GM12878 (cell line): ENCODE data around the gene CSRNP2.

Source experiments
- CHD1 ChIP-seq: IDR thresholded peaks from 2 replicates; pipeline ENCODE4 v1.6.1; 2012; ENCODE audit warnings: low read depth, low read length, improper control_type of control experiment
- POLR2A ChIP-seq: IDR thresholded peaks from 2 replicates; pipeline ENCODE4 v1.6.1; 2011; ENCODE audit warnings: low read depth, mild to moderate bottlenecking, low read length
- YY1 ChIP-seq: IDR thresholded peaks from 2 replicates; pipeline ENCODE4 v1.6.1; 2011; ENCODE audit warnings: low read depth, mild to moderate bottlenecking, low read length
- ZBED1 ChIP-seq: IDR thresholded peaks from 2 replicates; pipeline ENCODE4 v1.6.1; 2016; ENCODE audit warnings: borderline replicate concordance
- ZBTB40 ChIP-seq: fragments of 450-650 bp; IDR thresholded peaks from 2 replicates; pipeline ENCODE4 v1.6.1; 2016; ENCODE audit warnings: mild to moderate bottlenecking, moderate library complexity, borderline replicate concordance
- TF ChIP-seq, protein P1 (sequence below), 3 experiments: IDR thresholded peaks in 2 of 3; conservative IDR thresholded peaks in 1 of 3; 2 replicates each; pipeline ENCODE4 v1.5.1; 2011; ENCODE audit warnings: low read depth in 3 of 3, low read length in 3 of 3, mild to moderate bottlenecking in 3 of 3, control low read depth in 2 of 3, moderate library complexity in 2 of 3, inconsistent platforms in 1 of 3, mixed read lengths in 1 of 3; ENCODE audit not compliant: control insufficient read depth in 2 of 3, insufficient read depth in 1 of 3; ENCODE audit errors: extremely low read depth in 1 of 3
- TF ChIP-seq, protein P2 (sequence below): fragments of 450-650 bp; IDR thresholded peaks from 2 replicates; pipeline ENCODE4 v1.6.1; 2017; ENCODE audit warnings: mild to moderate bottlenecking
- TF ChIP-seq, protein P3 (sequence below): fragments of 450-650 bp; IDR thresholded peaks from 2 replicates; pipeline ENCODE4 v1.6.1; 2017; ENCODE audit warnings: mild to moderate bottlenecking, low read depth, inconsistent platforms; ENCODE audit not compliant: poor library complexity, severe bottlenecking

DNA sequence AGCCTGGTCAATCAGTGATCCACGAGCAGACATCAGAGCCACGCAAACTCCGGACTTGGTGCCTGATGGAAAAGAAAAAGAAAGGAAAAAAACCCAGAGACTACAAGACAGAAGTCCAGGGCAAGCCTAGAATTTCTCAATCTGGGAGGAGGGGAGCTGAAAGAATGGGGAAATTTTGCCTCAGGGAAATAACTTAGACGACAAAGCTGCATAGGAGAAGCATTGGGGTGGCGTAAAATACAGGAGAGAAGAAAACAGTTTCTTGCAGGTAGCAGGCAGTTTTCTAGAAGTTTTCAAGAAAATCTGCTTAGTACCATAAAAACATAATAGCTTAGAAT, 54.6 kb downstream of the CSRNP2 start:
- no peak for TF ChIP-seq CHD1
- no peak for TF ChIP-seq ZBED1
- TF ChIP-seq POLR2A, result no peak
- TF ChIP-seq, protein P1, sequence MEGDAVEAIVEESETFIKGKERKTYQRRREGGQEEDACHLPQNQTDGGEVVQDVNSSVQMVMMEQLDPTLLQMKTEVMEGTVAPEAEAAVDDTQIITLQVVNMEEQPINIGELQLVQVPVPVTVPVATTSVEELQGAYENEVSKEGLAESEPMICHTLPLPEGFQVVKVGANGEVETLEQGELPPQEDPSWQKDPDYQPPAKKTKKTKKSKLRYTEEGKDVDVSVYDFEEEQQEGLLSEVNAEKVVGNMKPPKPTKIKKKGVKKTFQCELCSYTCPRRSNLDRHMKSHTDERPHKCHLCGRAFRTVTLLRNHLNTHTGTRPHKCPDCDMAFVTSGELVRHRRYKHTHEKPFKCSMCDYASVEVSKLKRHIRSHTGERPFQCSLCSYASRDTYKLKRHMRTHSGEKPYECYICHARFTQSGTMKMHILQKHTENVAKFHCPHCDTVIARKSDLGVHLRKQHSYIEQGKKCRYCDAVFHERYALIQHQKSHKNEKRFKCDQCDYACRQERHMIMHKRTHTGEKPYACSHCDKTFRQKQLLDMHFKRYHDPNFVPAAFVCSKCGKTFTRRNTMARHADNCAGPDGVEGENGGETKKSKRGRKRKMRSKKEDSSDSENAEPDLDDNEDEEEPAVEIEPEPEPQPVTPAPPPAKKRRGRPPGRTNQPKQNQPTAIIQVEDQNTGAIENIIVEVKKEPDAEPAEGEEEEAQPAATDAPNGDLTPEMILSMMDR (IDR thresholded peaks at IDR 0.05 in 2 of 3, conservative IDR thresholded peaks at IDR 0.05 in 1 of 3; ENCODE audit: control insufficient read depth in 2 of 3, extremely low read depth in 1 of 3, insufficient read depth in 1 of 3, low read depth in 3 of 3, low read length in 3 of 3), result no peak
- TF ChIP-seq, protein P2, sequence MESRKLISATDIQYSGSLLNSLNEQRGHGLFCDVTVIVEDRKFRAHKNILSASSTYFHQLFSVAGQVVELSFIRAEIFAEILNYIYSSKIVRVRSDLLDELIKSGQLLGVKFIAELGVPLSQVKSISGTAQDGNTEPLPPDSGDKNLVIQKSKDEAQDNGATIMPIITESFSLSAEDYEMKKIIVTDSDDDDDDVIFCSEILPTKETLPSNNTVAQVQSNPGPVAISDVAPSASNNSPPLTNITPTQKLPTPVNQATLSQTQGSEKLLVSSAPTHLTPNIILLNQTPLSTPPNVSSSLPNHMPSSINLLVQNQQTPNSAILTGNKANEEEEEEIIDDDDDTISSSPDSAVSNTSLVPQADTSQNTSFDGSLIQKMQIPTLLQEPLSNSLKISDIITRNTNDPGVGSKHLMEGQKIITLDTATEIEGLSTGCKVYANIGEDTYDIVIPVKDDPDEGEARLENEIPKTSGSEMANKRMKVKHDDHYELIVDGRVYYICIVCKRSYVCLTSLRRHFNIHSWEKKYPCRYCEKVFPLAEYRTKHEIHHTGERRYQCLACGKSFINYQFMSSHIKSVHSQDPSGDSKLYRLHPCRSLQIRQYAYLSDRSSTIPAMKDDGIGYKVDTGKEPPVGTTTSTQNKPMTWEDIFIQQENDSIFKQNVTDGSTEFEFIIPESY, result no peak
- no peak for TF ChIP-seq ZBTB40
- TF ChIP-seq, protein P3, sequence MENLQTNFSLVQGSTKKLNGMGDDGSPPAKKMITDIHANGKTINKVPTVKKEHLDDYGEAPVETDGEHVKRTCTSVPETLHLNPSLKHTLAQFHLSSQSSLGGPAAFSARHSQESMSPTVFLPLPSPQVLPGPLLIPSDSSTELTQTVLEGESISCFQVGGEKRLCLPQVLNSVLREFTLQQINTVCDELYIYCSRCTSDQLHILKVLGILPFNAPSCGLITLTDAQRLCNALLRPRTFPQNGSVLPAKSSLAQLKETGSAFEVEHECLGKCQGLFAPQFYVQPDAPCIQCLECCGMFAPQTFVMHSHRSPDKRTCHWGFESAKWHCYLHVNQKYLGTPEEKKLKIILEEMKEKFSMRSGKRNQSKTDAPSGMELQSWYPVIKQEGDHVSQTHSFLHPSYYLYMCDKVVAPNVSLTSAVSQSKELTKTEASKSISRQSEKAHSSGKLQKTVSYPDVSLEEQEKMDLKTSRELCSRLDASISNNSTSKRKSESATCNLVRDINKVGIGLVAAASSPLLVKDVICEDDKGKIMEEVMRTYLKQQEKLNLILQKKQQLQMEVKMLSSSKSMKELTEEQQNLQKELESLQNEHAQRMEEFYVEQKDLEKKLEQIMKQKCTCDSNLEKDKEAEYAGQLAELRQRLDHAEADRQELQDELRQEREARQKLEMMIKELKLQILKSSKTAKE, result no peak
- no peak for TF ChIP-seq YY1
